ENCODE measurements around the gene STT3B.

Gene STT3B

DNA sequence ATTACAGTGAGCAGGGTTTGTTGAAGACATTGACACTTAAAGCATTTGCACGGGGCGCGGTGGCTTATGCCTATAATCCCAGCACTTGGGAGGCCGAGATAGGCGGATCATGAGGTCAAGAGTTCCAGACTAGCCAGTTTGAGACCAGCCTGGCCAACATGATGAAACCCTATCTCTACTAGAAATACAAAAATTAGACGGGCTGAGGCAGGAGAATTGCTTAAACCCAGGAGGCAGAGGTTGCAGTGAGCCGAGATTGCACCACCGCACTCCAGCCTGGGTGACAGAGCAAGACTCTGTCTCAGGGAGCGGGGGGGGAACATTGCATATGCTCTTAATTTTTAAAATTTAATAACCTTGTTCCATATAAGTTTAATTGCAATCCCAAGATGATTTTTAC, 11.9 kb downstream of the STT3B start:
- no peaks in the 10 kb centered on the region for H3K9me3 ChIP-seq (ENCODE audit: severe bottlenecking)
- no peaks in the 10 kb centered on the region for H3K36me3 ChIP-seq
- H3K27me3 ChIP-seq (ENCODE audit: insufficient read depth, low read depth, severe bottlenecking): no peaks in the 10 kb centered on the region
- H3K4me3 ChIP-seq (ENCODE audit: low read depth, low read length): no peak overlapping the region
- H3K27ac ChIP-seq: peak overlapping the region; percentile 51
- DNase-seq: peak; percentile 79
- TF ChIP-seq, protein P1, sequence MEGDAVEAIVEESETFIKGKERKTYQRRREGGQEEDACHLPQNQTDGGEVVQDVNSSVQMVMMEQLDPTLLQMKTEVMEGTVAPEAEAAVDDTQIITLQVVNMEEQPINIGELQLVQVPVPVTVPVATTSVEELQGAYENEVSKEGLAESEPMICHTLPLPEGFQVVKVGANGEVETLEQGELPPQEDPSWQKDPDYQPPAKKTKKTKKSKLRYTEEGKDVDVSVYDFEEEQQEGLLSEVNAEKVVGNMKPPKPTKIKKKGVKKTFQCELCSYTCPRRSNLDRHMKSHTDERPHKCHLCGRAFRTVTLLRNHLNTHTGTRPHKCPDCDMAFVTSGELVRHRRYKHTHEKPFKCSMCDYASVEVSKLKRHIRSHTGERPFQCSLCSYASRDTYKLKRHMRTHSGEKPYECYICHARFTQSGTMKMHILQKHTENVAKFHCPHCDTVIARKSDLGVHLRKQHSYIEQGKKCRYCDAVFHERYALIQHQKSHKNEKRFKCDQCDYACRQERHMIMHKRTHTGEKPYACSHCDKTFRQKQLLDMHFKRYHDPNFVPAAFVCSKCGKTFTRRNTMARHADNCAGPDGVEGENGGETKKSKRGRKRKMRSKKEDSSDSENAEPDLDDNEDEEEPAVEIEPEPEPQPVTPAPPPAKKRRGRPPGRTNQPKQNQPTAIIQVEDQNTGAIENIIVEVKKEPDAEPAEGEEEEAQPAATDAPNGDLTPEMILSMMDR (IDR thresholded peaks at IDR 0.05; ENCODE audit: low read depth, low read length): no peak

DNA sequence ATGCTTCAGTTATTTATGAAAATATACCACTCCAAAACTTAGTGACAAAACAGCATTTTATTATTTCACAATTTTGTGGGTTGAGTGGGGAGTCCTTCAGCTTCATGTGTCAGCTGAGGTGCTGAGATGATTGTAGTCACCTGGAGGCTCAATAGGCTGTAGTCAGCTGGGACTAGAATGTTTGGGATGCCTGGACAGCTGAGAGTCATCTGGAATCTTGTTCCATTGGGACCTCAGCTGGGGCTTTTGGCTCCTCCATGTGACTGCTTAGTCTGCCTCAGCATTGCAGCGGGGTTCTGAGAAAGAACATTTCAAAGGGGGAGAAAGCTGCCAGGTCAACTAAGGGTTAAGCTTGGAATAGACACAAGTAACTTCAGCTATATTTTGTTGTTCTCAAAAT, 13.4 kb downstream of the STT3B start:
- no peak overlapping the region for H3K27ac ChIP-seq
- TF ChIP-seq, protein P1 (IDR thresholded peaks at IDR 0.05; ENCODE audit: low read depth, low read length): no peak

GRCh38 chr3:31546725-31547124, 14.0 kb downstream of the STT3B start:
- no peaks in the 10 kb centered on the region for H3K36me3 ChIP-seq
- no peaks in the 10 kb centered on the region for H3K27me3 ChIP-seq (ENCODE audit: insufficient read depth, low read depth, severe bottlenecking)
- TF ChIP-seq, protein P1 (IDR thresholded peaks at IDR 0.05; ENCODE audit: low read depth, low read length): no peak
- no peak overlapping the region for H3K4me3 ChIP-seq (ENCODE audit: low read depth, low read length)
- no peak for DNase-seq
- no peaks in the 10 kb centered on the region for H3K9me3 ChIP-seq (ENCODE audit: severe bottlenecking)
- H3K27ac ChIP-seq: no peak overlapping the region

More for the DNA sequence above, 13.4 kb downstream of the STT3B start:
- DNase-seq: no peak
- H3K27me3 ChIP-seq (ENCODE audit: insufficient read depth, low read depth, severe bottlenecking): no peaks in the 10 kb centered on the region
- no peak overlapping the region for H3K4me3 ChIP-seq (ENCODE audit: low read depth, low read length)
- H3K36me3 ChIP-seq: no peaks in the 10 kb centered on the region
- H3K9me3 ChIP-seq (ENCODE audit: severe bottlenecking): no peaks in the 10 kb centered on the region

GRCh38 chr3:31550452-31551251, 17.9 kb downstream of the STT3B start:
- no peak overlapping the region for H3K27ac ChIP-seq
- no peak overlapping the region for H3K4me3 ChIP-seq (ENCODE audit: low read depth, low read length)
- DNase-seq: no peak
- TF ChIP-seq, protein P1 (IDR thresholded peaks at IDR 0.05; ENCODE audit: low read depth, low read length): peak; percentile 56
- H3K9me3 ChIP-seq (ENCODE audit: severe bottlenecking): no peaks in the 10 kb centered on the region
- no peaks in the 10 kb centered on the region for H3K36me3 ChIP-seq
- no peaks in the 10 kb centered on the region for H3K27me3 ChIP-seq (ENCODE audit: insufficient read depth, low read depth, severe bottlenecking)

DNA sequence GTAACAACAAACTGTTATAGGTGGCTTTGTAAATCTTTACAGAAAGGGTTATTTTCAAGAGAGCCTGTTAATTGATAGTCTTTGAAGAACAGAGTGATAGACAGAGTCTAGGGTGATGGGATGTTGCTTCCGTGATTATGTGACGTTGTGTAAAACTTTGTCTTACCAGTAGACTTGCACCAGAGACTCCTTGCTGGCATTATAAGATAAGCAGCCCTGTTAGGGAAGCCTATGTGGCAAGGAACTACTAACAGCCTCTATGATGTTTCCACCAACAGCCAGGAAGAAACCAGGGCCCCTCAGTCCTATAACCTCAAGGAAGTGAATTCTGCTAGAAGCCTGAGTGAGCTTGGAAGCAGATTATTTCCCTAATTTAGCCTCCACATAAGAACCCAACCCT, 18.9 kb downstream of the STT3B start:
- Histone ChIP-seq H3K9me3 (ENCODE audit: severe bottlenecking) (no peaks in the 10 kb centered on the region), H3K27ac (no peak overlapping the region), H3K36me3 (no peaks in the 10 kb centered on the region), H3K4me3 (ENCODE audit: low read depth, low read length) (no peak overlapping the region), H3K27me3 (ENCODE audit: insufficient read depth, low read depth, severe bottlenecking) (no peaks in the 10 kb centered on the region)
- no peak for DNase-seq
- TF ChIP-seq, protein P1 (IDR thresholded peaks at IDR 0.05; ENCODE audit: low read depth, low read length): no peak

GRCh38 chr3:31552103-31552502, 19.4 kb downstream of the STT3B start:
- Histone ChIP-seq H3K4me3 (ENCODE audit: low read depth, low read length) (no peak overlapping the region), H3K9me3 (ENCODE audit: severe bottlenecking) (no peaks in the 10 kb centered on the region), H3K27me3 (ENCODE audit: insufficient read depth, low read depth, severe bottlenecking) (no peaks in the 10 kb centered on the region), H3K27ac (no peak overlapping the region), H3K36me3 (no peaks in the 10 kb centered on the region)
- no peak for DNase-seq
- TF ChIP-seq, protein P1 (IDR thresholded peaks at IDR 0.05; ENCODE audit: low read depth, low read length): no peak
